HCT116 (cell line): ENCODE data around the gene SNX8. TPM values are rescaled to one million over a fixed set of nuclear protein-coding genes. Genes with fewer than 3 reads are reported as not detected.

Experiments used
- ATAC-seq: fragments of 200-7000 bp; cut with Tn5 transposase; 2 replicates; pipeline ENCODE4 v1.9.1; 2020; ENCODE audit warnings: mild to moderate bottlenecking, moderate library complexity
- BruUV-seq: library from RNA; stranded (reverse); fragments of 400-500 nt; replicated peaks from 2 replicates; lab custom pipeline; 2021; lab: Mats Ljungman, UMichigan
- CTCF ChIA-PET: fragments of 300-600 bp; sonication (Branson Sonifier 250); formaldehyde crosslinking; loops from one replicate; lab custom pipeline; 2021; ENCODE audit warnings: antibody characterized with exemption; lab: Charles Lee
- POLR2A ChIA-PET: fragments of 300-600, 350-600 bp; sonication (Branson Sonifier 250); formaldehyde crosslinking; loops from one replicate; lab custom pipeline; 2021; ENCODE audit warnings: antibody characterized with exemption; lab: Charles Lee
- RAD21 ChIA-PET, 2 experiments: fragments of 300-600 bp; sonication (Branson Sonifier 250); formaldehyde crosslinking; loops; one replicate each; lab custom pipeline; 2023; ENCODE audit warnings: low total read pairs in 2 of 2; ENCODE audit not compliant: uncharacterized antibody in 2 of 2, unreplicated experiment in 2 of 2, low non-redundant PET in 1 of 2; lab: Charles Lee
- DNase-seq: peaks from one replicate; pipeline ENCODE4 v3.0.0-alpha.2; 2010; ENCODE audit warnings: low read depth, low spot score
- H2AFZ ChIP-seq: fragments of 200-600 bp; shearing (Covaris generic), sonication (generic); 2 replicates; pipeline ENCODE4 v1.6.1; 2017; ENCODE audit warnings: low read depth, mixed run types, mixed read lengths, antibody characterized with exemption, low read length; ENCODE audit not compliant: poor library complexity, severe bottlenecking
- H3K27ac ChIP-seq: 2 replicates; pipeline ENCODE4 v1.5.1; 2012; ENCODE audit warnings: low read depth, low read length
- H3K27me3 ChIP-seq: fragments of 200-600 bp; sonication (generic); 2 replicates; pipeline ENCODE4 v1.6.1; 2016; ENCODE audit warnings: mixed run types, low read length, mixed read lengths; ENCODE audit not compliant: insufficient read depth
- H3K36me3 ChIP-seq, 2 experiments: fragments of 200-500 bp in 1 of 2; fragments of 200-600 bp in 1 of 2; sonication (Bioruptor generic) in 1 of 2; sonication (generic) in 1 of 2; 2 replicates each; pipeline versions ENCODE4 v1.5.1 to v1.6.1; 2014 to 2016; ENCODE audit warnings: low read length in 2 of 2, inconsistent platforms in 1 of 2, mixed read lengths in 1 of 2, mixed run types in 1 of 2; ENCODE audit not compliant: insufficient read depth in 2 of 2, control insufficient read depth in 1 of 2
- H3K4me1 ChIP-seq, 2 experiments: fragments of 200-600 bp in 1 of 2; sonication (generic) in 1 of 2; 2 replicates each; pipeline versions ENCODE4 v1.5.1 to v1.6.1; 2012 to 2017; ENCODE audit warnings: low read length in 2 of 2, inconsistent platforms in 1 of 2, mild to moderate bottlenecking in 1 of 2, mixed read lengths in 1 of 2, mixed run types in 1 of 2, moderate library complexity in 1 of 2; ENCODE audit not compliant: insufficient read depth in 2 of 2, control insufficient read depth in 1 of 2
- H3K4me2 ChIP-seq: fragments of 200-600 bp; sonication (generic); 2 replicates; pipeline ENCODE4 v1.6.1; 2017; ENCODE audit warnings: mixed run types, low read length, mixed read lengths
- H3K4me3 ChIP-seq, 2 experiments: fragments of 200-600 bp in 1 of 2; sonication (generic) in 1 of 2; replicated peaks in 1 of 2; 2 replicates each; pipeline ENCODE4 v1.5.1; 2011 to 2016; ENCODE audit warnings: low read length in 2 of 2, control low read depth in 1 of 2, low read depth in 1 of 2, mild to moderate bottlenecking in 1 of 2, mixed read lengths in 1 of 2, mixed run types in 1 of 2
- H3K79me2 ChIP-seq: fragments of 200-600 bp; sonication (generic); 2 replicates; pipeline ENCODE4 v1.6.1; 2017; ENCODE audit warnings: mild to moderate bottlenecking, mixed run types, low read length, moderate library complexity, mixed read lengths; ENCODE audit not compliant: insufficient read depth
- H3K9ac ChIP-seq: fragments of 200-600 bp; sonication (generic); 2 replicates; pipeline ENCODE4 v1.6.1; 2016; ENCODE audit warnings: low read length, mixed read lengths
- H3K9me2 ChIP-seq: fragments of 200-600 bp; sonication (generic), shearing (Covaris generic); 2 replicates; pipeline ENCODE4 v1.6.1; 2017; ENCODE audit warnings: mixed run types, mild to moderate bottlenecking, moderate library complexity; ENCODE audit not compliant: insufficient read depth
- H3K9me3 ChIP-seq, 2 experiments: fragments of 200-500 bp in 1 of 2; fragments of 200-600 bp in 1 of 2; sonication (Bioruptor generic) in 1 of 2; sonication (generic) in 1 of 2; 2 replicates each; pipeline ENCODE4 v1.6.1; 2014 to 2017; ENCODE audit warnings: low read length in 2 of 2, mixed read lengths in 2 of 2, inconsistent platforms in 1 of 2, low read depth in 1 of 2, mild to moderate bottlenecking in 1 of 2, mixed run types in 1 of 2, moderate library complexity in 1 of 2; ENCODE audit not compliant: control insufficient read depth in 1 of 2, insufficient read depth in 1 of 2
- H4K20me1 ChIP-seq: fragments of 200-600 bp; sonication (generic), shearing (Covaris generic); 2 replicates; pipeline ENCODE4 v1.6.1; 2017; ENCODE audit warnings: mixed run types, mild to moderate bottlenecking, moderate library complexity; ENCODE audit not compliant: insufficient read depth
- CBX3 ChIP-seq: IDR thresholded peaks from 2 replicates; pipeline ENCODE4 v1.6.1; 2012; ENCODE audit warnings: low read depth
- CEBPB ChIP-seq: IDR thresholded peaks from 2 replicates; pipeline ENCODE4 v1.6.1; 2012; ENCODE audit warnings: low read depth
- CTCF ChIP-seq, 3 experiments: fragments of 200-600 bp in 1 of 3; sonication (generic) in 1 of 3; IDR thresholded peaks in 2 of 3; conservative IDR thresholded peaks in 1 of 3; 2 replicates each; pipeline ENCODE4 v1.5.1; 2012 to 2017; ENCODE audit warnings: low read depth in 2 of 3, low read length in 2 of 3, antibody characterized with exemption in 1 of 3, borderline replicate concordance in 1 of 3, control low read depth in 1 of 3, mild to moderate bottlenecking in 1 of 3, mixed read lengths in 1 of 3, mixed run types in 1 of 3, moderate library complexity in 1 of 3; ENCODE audit not compliant: insufficient read depth in 1 of 3
- ELF1 ChIP-seq: IDR thresholded peaks from 2 replicates; pipeline ENCODE4 v1.6.1; 2012; ENCODE audit warnings: low read depth, borderline replicate concordance
- EZH2 ChIP-seq: fragments of 200-600 bp; sonication (generic); IDR thresholded peaks from 2 replicates; pipeline ENCODE4 v1.6.1; 2017; ENCODE audit warnings: antibody characterized with exemption, mixed run types
- FOSL1 ChIP-seq: IDR thresholded peaks from 2 replicates; pipeline ENCODE4 v1.6.1; 2012; ENCODE audit warnings: low read depth
- POLR2A ChIP-seq: IDR thresholded peaks from 2 replicates; pipeline ENCODE4 v1.7.0; 2011; ENCODE audit warnings: borderline replicate concordance; ENCODE audit not compliant: insufficient read depth, insufficient read length; ENCODE audit errors: extremely low read depth
- RAD21 ChIP-seq: IDR thresholded peaks from 2 replicates; pipeline ENCODE4 v1.6.1; 2012; ENCODE audit warnings: low read depth, mild to moderate bottlenecking
- SIN3A ChIP-seq: IDR thresholded peaks from 2 replicates; pipeline ENCODE4 v1.6.1; 2012; ENCODE audit warnings: low read depth
- SP1 ChIP-seq: IDR thresholded peaks from 2 replicates; pipeline ENCODE4 v1.6.1; 2012; ENCODE audit warnings: low read depth
- SRF ChIP-seq: IDR thresholded peaks from 2 replicates; pipeline ENCODE4 v1.6.1; 2012; ENCODE audit warnings: low read depth
- YY1 ChIP-seq: IDR thresholded peaks from 2 replicates; pipeline ENCODE4 v1.6.1; 2011; ENCODE audit warnings: low read length, low read depth, moderate library complexity, mild to moderate bottlenecking; ENCODE audit not compliant: insufficient replicate concordance; ENCODE audit errors: extremely low read depth
- ZBTB33 ChIP-seq: IDR thresholded peaks from 2 replicates; pipeline ENCODE4 v1.6.1; 2011; ENCODE audit warnings: mild to moderate bottlenecking, low read length, moderate library complexity; ENCODE audit not compliant: insufficient replicate concordance; ENCODE audit errors: extremely low read depth
- ZNF274 ChIP-seq: fragments of 200-500 bp; sonication (Bioruptor generic); IDR thresholded peaks from 2 replicates; pipeline ENCODE4 v1.6.1; 2014; ENCODE audit warnings: mild to moderate bottlenecking, low read depth, low read length, inconsistent platforms
- intact Hi-C: fragments of 100-400 bp; cut with micrococcal nuclease; formaldehyde crosslinking; loops from 2 replicates; pipeline ENCODE4 v1.10.0; 2022
- total RNA-seq: library from RNA; stranded (reverse); gene quantifications from one replicate; pipeline ENCODE4 v1.2.1, GENCODE V29; 2021; ENCODE audit not compliant: unreplicated experiment

The SNX8 gene
- total RNA-seq, 1 experiment from 2014 or later, result 41.7 TPM

- Histone ChIP-seq H3K4me2 (no peak overlapping the region), H3K9ac (no peak overlapping the region), H3K4me1 (0 out of 4 replicates have a peak, but pooled peaks cover 0 to 5% of the 10 kb centered on the region in 2 experiments), H3K4me3 (no peak overlapping the region), H3K36me3 (no peaks in the 10 kb centered on the region; a peak in 1 of 4 replicates), H3K9me3 (no peaks in the 10 kb centered on the region), H2AFZ (no peak overlapping the region), H3K27me3 (no peaks in the 10 kb centered on the region), H3K9me2 (no peaks in the 10 kb centered on the region), H3K27ac (no peak overlapping the region), H4K20me1 (no peaks in the 10 kb centered on the region), H3K79me2 (no peaks in the 10 kb centered on the region)
- DNase-seq (no peak), ATAC-seq (no peak)
- TF ChIP-seq EZH2 (no peak), ELF1 (no peak), YY1 (no peak), FOSL1 (no peak), RAD21 (no peak), POLR2A (no peak), CEBPB (no peak), SRF (no peak), ZNF274 (no peak), CBX3 (no peak), CTCF (IDR thresholded peaks at IDR 0.05 in 2 of 3, conservative IDR thresholded peaks at IDR 0.05 in 1 of 3; ENCODE audit: borderline replicate concordance in 1 of 3, insufficient read depth in 1 of 3, low read depth in 2 of 3, low read length in 2 of 3) (no peak), ZBTB33 (no peak), SP1 (no peak), SIN3A (no peak)
- ChIA-PET CTCF (interaction anchor here (2.9 kb wide), 1 partner anchor 98 kb away, joined by 11 read pairs; no protein-coding TSS in a partner anchor), POLR2A (no interaction called here), RAD21 (no interaction called here)
- no TSS peak for BruUV-seq
- intact Hi-C loops, result no loop called here
Observed at GRCh38 chr7:2249744-2250323, 64.4 kb downstream of the SNX8 start.
